Mesenchymal stem cell (in vitro differentiated cells and primary cell): Measurements from ENCODE around the gene NAPSA.

Experiments used
- DNase-seq: peaks from one replicate; pipeline ENCODE4 v3.0.0-alpha.2; 2013
- H2AFZ ChIP-seq: one replicate; pipeline ENCODE4 v1.6.1; 2013; ENCODE audit warnings: low read depth, mild to moderate bottlenecking, control low read depth, inconsistent platforms, low read length, moderate library complexity
- H2AK5ac ChIP-seq: 2 replicates; pipeline ENCODE4 v1.6.1; 2013; ENCODE audit warnings: low read length, moderate library complexity, mild to moderate bottlenecking, inconsistent platforms; ENCODE audit not compliant: severe bottlenecking
- H2BK120ac ChIP-seq: one replicate; pipeline ENCODE4 v1.6.1; 2013; ENCODE audit warnings: low read depth, mild to moderate bottlenecking, inconsistent platforms, low read length, moderate library complexity
- H2BK12ac ChIP-seq, 2 experiments: one replicate each; pipeline ENCODE4 v1.6.1; 2013; ENCODE audit warnings: inconsistent platforms in 2 of 2, low read length in 2 of 2, mild to moderate bottlenecking in 2 of 2, moderate library complexity in 2 of 2, control low read depth in 1 of 2
- H2BK15ac ChIP-seq: one replicate; pipeline ENCODE4 v1.6.1; 2013; ENCODE audit warnings: mild to moderate bottlenecking, low read depth, inconsistent platforms; ENCODE audit not compliant: poor library complexity, severe bottlenecking
- H2BK5ac ChIP-seq: 2 replicates; pipeline ENCODE4 v1.6.1; 2013; ENCODE audit warnings: low read depth, mild to moderate bottlenecking, low read length, control low read depth, inconsistent platforms; ENCODE audit not compliant: poor library complexity, severe bottlenecking
- H3K14ac ChIP-seq, 2 experiments: one replicate each; pipeline ENCODE4 v1.6.1; 2013; ENCODE audit warnings: inconsistent platforms in 2 of 2, low read length in 2 of 2, control low read depth in 1 of 2, mild to moderate bottlenecking in 1 of 2, moderate library complexity in 1 of 2
- H3K18ac ChIP-seq, 2 experiments: one replicate each; pipeline ENCODE4 v1.6.1; 2013; ENCODE audit warnings: inconsistent platforms in 2 of 2, low read length in 2 of 2, control low read depth in 1 of 2, low read depth in 1 of 2, mild to moderate bottlenecking in 1 of 2
- H3K23ac ChIP-seq, 2 experiments: one replicate each; pipeline ENCODE4 v1.6.1; 2013; ENCODE audit warnings: inconsistent platforms in 2 of 2, low read length in 2 of 2, mild to moderate bottlenecking in 2 of 2, moderate library complexity in 2 of 2, control low read depth in 1 of 2
- H3K27ac ChIP-seq: 2 replicates; pipeline ENCODE4 v1.5.1; 2013; ENCODE audit warnings: mild to moderate bottlenecking, moderate library complexity, low read length, control low read depth, inconsistent platforms; ENCODE audit not compliant: poor library complexity, severe bottlenecking
- H3K27me3 ChIP-seq, 2 experiments: 2 replicates each; pipeline versions ENCODE4 v1.6.1 to v1.7.0; 2013; ENCODE audit warnings: low read length in 2 of 2, mild to moderate bottlenecking in 2 of 2, moderate library complexity in 2 of 2, control low read depth in 1 of 2, inconsistent platforms in 1 of 2; ENCODE audit not compliant: control insufficient read depth in 1 of 2, insufficient read depth in 1 of 2
- H3K36me3 ChIP-seq, 2 experiments: 2 replicates each; pipeline versions ENCODE4 v1.6.1 to v1.7.0; 2013; ENCODE audit warnings: low read length in 2 of 2, control low read depth in 1 of 2, inconsistent platforms in 1 of 2, low read depth in 1 of 2, mild to moderate bottlenecking in 1 of 2; ENCODE audit not compliant: insufficient read depth in 2 of 2, control insufficient read depth in 1 of 2
- H3K4ac ChIP-seq, 2 experiments: one replicate each; pipeline ENCODE4 v1.6.1; 2013; ENCODE audit warnings: inconsistent platforms in 2 of 2, low read length in 2 of 2, mild to moderate bottlenecking in 2 of 2, moderate library complexity in 2 of 2, control low read depth in 1 of 2, low read depth in 1 of 2
- H3K4me1 ChIP-seq: 2 replicates; pipeline ENCODE4 v1.6.1; 2013; ENCODE audit warnings: low read depth, low read length, control low read depth; ENCODE audit not compliant: control insufficient read depth, insufficient read depth
- H3K4me2 ChIP-seq: 2 replicates; pipeline ENCODE4 v1.6.1; 2013; ENCODE audit warnings: low read length, mild to moderate bottlenecking, inconsistent platforms; ENCODE audit not compliant: poor library complexity, severe bottlenecking
- H3K4me3 ChIP-seq, 2 experiments: 2 replicates each; pipeline versions ENCODE4 v1.5.1 to v1.7.0; 2013; ENCODE audit warnings: low read length in 2 of 2, mild to moderate bottlenecking in 2 of 2, control low read depth in 1 of 2, low read depth in 1 of 2; ENCODE audit not compliant: insufficient read depth in 1 of 2
- H3K79me1 ChIP-seq: replicated peaks from 2 replicates; pipeline ENCODE4 v1.6.1; 2013; ENCODE audit warnings: mild to moderate bottlenecking, control low read depth, low read length, inconsistent platforms; ENCODE audit not compliant: poor library complexity, severe bottlenecking
- H3K9ac ChIP-seq: 2 replicates; pipeline ENCODE4 v1.7.0; 2013; ENCODE audit warnings: mild to moderate bottlenecking, low read length, moderate library complexity
- H3K9me3 ChIP-seq: 2 replicates; pipeline ENCODE4 v1.7.0; 2013; ENCODE audit warnings: mild to moderate bottlenecking, low read length; ENCODE audit not compliant: control insufficient read depth
- H4K8ac ChIP-seq: one replicate; pipeline ENCODE4 v1.6.1; 2013; ENCODE audit warnings: inconsistent platforms, mild to moderate bottlenecking, low read length, moderate library complexity
- H4K91ac ChIP-seq: one replicate; pipeline ENCODE4 v1.6.1; 2013; ENCODE audit warnings: mild to moderate bottlenecking, low read length, inconsistent platforms
- WGBS: methylation state at CpG from one replicate; pipeline ENCODE4 v1.1.7; 2013; ENCODE audit warnings: mixed read lengths; 5-methylcytosine and 5-hydroxymethylcytosine counted together

NAPSA gene

DNA sequence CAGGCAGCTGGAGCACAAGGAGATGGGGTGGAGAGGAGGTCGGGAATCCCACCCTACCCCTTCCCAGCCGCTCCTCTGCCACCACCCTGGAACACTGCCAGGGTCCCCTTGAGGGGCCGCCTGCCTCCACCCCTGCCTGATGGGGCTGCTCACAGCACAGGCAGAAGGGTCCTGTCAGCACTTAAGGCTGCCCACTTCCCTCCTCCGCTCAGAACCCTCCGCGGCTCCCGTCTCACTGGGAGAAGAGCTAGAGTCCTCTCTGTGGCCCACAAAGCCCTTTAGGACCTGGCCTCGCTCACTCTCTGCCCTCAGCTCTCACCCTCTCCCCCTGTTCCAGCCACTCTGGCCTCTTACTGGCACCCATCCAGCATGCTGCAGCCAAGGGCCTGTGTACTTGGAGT is 15.3 kb upstream of the NAPSA start:
- Histone ChIP-seq H3K27me3 (no peaks in the 10 kb centered on the region), H2AFZ (no peak overlapping the region), H3K79me1 (peaks cover 37% of the 10 kb centered on the region), H3K14ac (no peak overlapping the region), H2BK5ac (no peak overlapping the region), H3K23ac (no peak overlapping the region), H2BK120ac (no peak overlapping the region), H3K27ac (no peak overlapping the region), H3K36me3 (peaks cover 55 to 61% of the 10 kb centered on the region in 2 experiments), H4K8ac (no peak overlapping the region), H2BK12ac (no peak overlapping the region), H3K4me3 (no peak overlapping the region), H3K9ac (no peak overlapping the region), H3K4me1 (peaks cover 7% of the 10 kb centered on the region), H2AK5ac (no peak overlapping the region), H4K91ac (no peak overlapping the region), H3K4ac (no peak overlapping the region), H3K9me3 (no peaks in the 10 kb centered on the region), H2BK15ac (no peak overlapping the region), H3K18ac (no peak overlapping the region), H3K4me2 (no peak overlapping the region)
- 96% methylated on average over 8 of the region's 8 CpGs for WGBS
- no peak for DNase-seq

DNA sequence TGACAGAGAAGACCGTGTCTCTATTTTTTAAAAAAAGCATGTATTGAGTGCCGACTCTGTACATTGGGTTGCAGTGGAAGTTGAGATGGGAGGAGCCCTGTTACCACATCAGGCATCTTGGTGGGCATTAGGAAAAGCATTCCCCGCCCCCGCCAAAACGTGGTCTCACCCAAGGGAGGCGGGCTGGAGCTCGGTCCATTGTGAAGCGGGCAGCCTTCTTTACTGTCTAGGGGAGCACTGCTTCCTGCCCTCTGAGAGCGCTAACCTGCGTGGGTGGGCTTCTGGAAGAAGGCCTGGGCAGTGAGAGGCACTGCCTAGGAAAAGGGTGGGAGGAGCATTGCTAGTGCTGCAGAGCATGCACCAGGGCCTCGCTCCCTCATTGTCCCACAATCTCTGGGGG is 14.7 kb upstream of the NAPSA start:
- Histone ChIP-seq H3K4me2 (no peak overlapping the region), H4K8ac (no peak overlapping the region)
- WGBS, result 97% methylated on average over 11 of the region's 11 CpGs

GRCh38 chr19:50379602-50380001 is 14.2 kb upstream of the NAPSA start:
- H3K27ac ChIP-seq, result no peak overlapping the region
- WGBS, result 97% methylated on average over 11 of the region's 11 CpGs
- H3K9ac ChIP-seq, result no peak overlapping the region
- no peak overlapping the region for H2AFZ ChIP-seq
- no peak overlapping the region for H3K4me2 ChIP-seq
- H2BK120ac ChIP-seq, result no peak overlapping the region
- H3K36me3 ChIP-seq, result peaks cover 55 to 61% of the 10 kb centered on the region in 2 experiments
- peaks cover 33% of the 10 kb centered on the region for H3K79me1 ChIP-seq
- no peak overlapping the region for H3K4me3 ChIP-seq
- H3K18ac ChIP-seq, result no peak overlapping the region
- H2BK12ac ChIP-seq, result no peak overlapping the region
- peaks cover 2% of the 10 kb centered on the region for H3K4me1 ChIP-seq
- no peak overlapping the region for H2BK15ac ChIP-seq
- H3K23ac ChIP-seq, result no peak overlapping the region
- no peak overlapping the region for H4K8ac ChIP-seq
- H3K4ac ChIP-seq, result no peak overlapping the region
- no peak overlapping the region for H2BK5ac ChIP-seq
- no peak overlapping the region for H2AK5ac ChIP-seq
- no peaks in the 10 kb centered on the region for H3K9me3 ChIP-seq
- H4K91ac ChIP-seq, result no peak overlapping the region
- H3K27me3 ChIP-seq, result no peaks in the 10 kb centered on the region
- H3K14ac ChIP-seq, result no peak overlapping the region
- no peak for DNase-seq

More for the DNA sequence above, 14.7 kb upstream of the NAPSA start:
- Histone ChIP-seq H3K27me3 (no peaks in the 10 kb centered on the region), H4K91ac (no peak overlapping the region), H2BK5ac (no peak overlapping the region), H3K27ac (no peak overlapping the region), H2BK12ac (no peak overlapping the region), H3K4me1 (peaks cover 3% of the 10 kb centered on the region), H3K79me1 (peaks cover 34% of the 10 kb centered on the region), H3K36me3 (peaks cover 55 to 61% of the 10 kb centered on the region in 2 experiments), H3K4me3 (no peak overlapping the region), H3K9me3 (no peaks in the 10 kb centered on the region), H3K4ac (no peak overlapping the region), H2AK5ac (no peak overlapping the region), H2BK15ac (no peak overlapping the region), H3K18ac (no peak overlapping the region), H2BK120ac (no peak overlapping the region), H2AFZ (no peak overlapping the region), H3K23ac (no peak overlapping the region), H3K9ac (no peak overlapping the region), H3K14ac (no peak overlapping the region)
- DNase-seq, result no peak

DNA sequence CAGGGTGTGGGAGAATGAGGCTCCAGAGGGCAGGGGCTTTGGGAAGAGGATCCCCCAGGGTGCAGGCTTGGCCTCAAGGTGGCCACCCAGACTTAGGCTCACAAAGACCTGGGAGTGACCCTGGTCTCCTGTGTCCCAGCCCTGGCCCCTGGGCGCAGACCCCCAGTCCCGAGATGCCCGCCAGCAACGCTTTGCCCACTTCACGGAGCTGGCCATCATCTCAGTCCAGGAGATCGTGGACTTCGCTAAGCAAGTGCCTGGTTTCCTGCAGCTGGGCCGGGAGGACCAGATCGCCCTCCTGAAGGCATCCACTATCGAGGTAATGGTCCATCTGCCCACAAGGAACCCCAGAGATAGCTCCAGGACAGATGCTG is 13.4 kb upstream of the NAPSA start:
- Histone ChIP-seq H3K4me1 (peaks cover 2% of the 10 kb centered on the region), H3K4me2 (no peak overlapping the region), H3K79me1 (peaks cover 33% of the 10 kb centered on the region), H3K9me3 (no peaks in the 10 kb centered on the region), H2BK120ac (no peak overlapping the region), H2BK12ac (no peak overlapping the region), H3K27me3 (no peaks in the 10 kb centered on the region), H3K27ac (no peak overlapping the region), H3K36me3 (peaks cover 55 to 61% of the 10 kb centered on the region in 2 experiments), H3K23ac (no peak overlapping the region), H2AFZ (no peak overlapping the region), H2BK15ac (no peak overlapping the region), H4K8ac (no peak overlapping the region), H3K4ac (no peak overlapping the region), H3K9ac (no peak overlapping the region), H3K14ac (no peak overlapping the region), H3K4me3 (no peak overlapping the region), H4K91ac (no peak overlapping the region), H3K18ac (no peak overlapping the region), H2AK5ac (no peak overlapping the region), H2BK5ac (no peak overlapping the region)
- WGBS, result 96% methylated on average over 10 of the region's 10 CpGs
- DNase-seq, result no peak
